Bronchial epithelial cell (primary cell): ENCODE measurements around the gene KDM1B. TPM values are rescaled to one million over a fixed set of nuclear protein-coding genes. Genes with fewer than 3 reads are reported as not detected.
"Not testable (repeated sequence)": the region's sequence is repeated elsewhere in the genome, so short reads cannot be mapped to it uniquely, and the experiment has no call there.

ENCODE experiments used
- DNase-seq: peaks from one replicate; pipeline ENCODE4 v3.0.0-alpha.2; 2010; ENCODE audit warnings: low read depth
- FAIRE-seq: peaks from 2 replicates; lab custom pipeline; 2011; peaks lifted over from hg19 to GRCh38; lab: Jason Lieb, UNC
- H3K27me3 ChIP-seq: 2 replicates; pipeline ENCODE4 v1.5.1; 2011; ENCODE audit warnings: low read length; ENCODE audit not compliant: control insufficient read depth, insufficient read depth
- H3K36me3 ChIP-seq: 2 replicates; pipeline ENCODE4 v1.5.1; 2011; ENCODE audit warnings: low read length; ENCODE audit not compliant: control insufficient read depth, insufficient read depth
- H3K4me3 ChIP-seq: 2 replicates; pipeline ENCODE4 v1.5.1; 2011; ENCODE audit warnings: mild to moderate bottlenecking, low read depth, low read length, control low read depth
- total RNA-seq: library from RNA; depleted of rRNA; stranded (reverse); fragments of >200 nt; gene quantifications from 2 replicates; pipeline ENCODE4 v1.2.1, GENCODE V29; 2014
- TF ChIP-seq, protein P1 (sequence below): IDR thresholded peaks from 2 replicates; pipeline ENCODE4 v1.5.1; 2011; ENCODE audit warnings: mild to moderate bottlenecking, moderate library complexity, low read length, control low read depth, inconsistent platforms; ENCODE audit not compliant: insufficient read depth, severe bottlenecking

Gene KDM1B
- total RNA-seq, 1 donor from 2014 or later = 21.1 TPM

DNA sequence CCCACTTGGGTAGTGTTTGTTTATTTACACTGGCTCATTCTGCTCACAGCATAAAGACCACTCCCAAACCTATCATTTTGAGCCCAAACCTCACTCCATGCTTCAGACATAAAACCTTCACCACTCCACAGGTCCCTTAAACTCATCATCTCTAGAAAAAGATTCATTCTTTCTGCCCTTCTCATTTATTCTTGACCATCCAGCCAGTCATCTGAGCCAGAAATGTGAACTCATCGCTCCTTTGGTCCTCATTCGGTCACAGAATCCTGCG, 12.7 kb upstream of the KDM1B start:
- Histone ChIP-seq H3K4me3 (no peak overlapping the region), H3K36me3 (peaks cover 11% of the 10 kb centered on the region), H3K27me3 (no peaks in the 10 kb centered on the region)
- DNase-seq (no peak), FAIRE-seq (no peak)
- TF ChIP-seq, protein P1, sequence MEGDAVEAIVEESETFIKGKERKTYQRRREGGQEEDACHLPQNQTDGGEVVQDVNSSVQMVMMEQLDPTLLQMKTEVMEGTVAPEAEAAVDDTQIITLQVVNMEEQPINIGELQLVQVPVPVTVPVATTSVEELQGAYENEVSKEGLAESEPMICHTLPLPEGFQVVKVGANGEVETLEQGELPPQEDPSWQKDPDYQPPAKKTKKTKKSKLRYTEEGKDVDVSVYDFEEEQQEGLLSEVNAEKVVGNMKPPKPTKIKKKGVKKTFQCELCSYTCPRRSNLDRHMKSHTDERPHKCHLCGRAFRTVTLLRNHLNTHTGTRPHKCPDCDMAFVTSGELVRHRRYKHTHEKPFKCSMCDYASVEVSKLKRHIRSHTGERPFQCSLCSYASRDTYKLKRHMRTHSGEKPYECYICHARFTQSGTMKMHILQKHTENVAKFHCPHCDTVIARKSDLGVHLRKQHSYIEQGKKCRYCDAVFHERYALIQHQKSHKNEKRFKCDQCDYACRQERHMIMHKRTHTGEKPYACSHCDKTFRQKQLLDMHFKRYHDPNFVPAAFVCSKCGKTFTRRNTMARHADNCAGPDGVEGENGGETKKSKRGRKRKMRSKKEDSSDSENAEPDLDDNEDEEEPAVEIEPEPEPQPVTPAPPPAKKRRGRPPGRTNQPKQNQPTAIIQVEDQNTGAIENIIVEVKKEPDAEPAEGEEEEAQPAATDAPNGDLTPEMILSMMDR = no peak

DNA sequence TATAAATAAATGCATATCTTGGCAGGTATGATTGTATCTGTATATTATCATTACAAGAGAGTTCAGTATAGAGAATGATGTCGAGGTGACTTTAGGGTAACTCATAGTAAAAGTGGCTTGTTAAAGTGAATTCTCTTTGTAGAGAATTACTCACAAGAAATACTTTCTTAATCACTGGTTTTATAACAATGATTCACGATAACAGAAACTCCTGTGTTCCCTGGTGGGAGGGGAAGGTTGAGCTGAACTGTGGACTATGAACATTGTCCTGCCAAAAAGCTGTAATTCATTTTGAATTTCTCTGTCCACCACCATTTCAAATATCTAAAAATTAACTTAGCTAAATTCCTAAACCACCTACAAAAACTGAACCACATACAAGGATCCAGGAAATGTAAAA, 8.1 kb upstream of the KDM1B start:
- TF ChIP-seq, protein P1 = no peak
- Histone ChIP-seq H3K36me3 (peaks cover 5% of the 10 kb centered on the region), H3K27me3 (no peaks in the 10 kb centered on the region), H3K4me3 (no peak overlapping the region)
- DNase-seq = peak; percentile 76
- no peak for FAIRE-seq

DNA sequence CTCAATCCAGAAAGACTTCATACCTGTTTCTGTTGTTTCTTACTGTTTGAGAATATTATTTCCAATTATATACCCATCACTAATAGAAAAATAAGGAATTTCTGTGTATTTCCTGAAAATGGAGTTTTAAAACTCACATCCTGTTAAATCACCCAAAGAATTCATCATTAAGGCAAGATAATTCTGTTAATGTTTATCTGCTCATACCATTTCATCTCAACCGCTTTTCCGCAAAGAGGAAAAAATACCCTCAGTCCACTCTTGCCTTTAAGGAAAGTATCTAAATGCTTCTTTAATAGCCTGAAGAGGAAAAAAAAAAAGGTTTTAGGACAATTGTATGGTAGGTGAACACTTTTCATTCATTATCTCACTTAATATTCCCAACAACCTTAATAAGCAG, 7.6 kb upstream of the KDM1B start:
- FAIRE-seq = no peak
- no peak overlapping the region for H3K4me3 ChIP-seq
- H3K27me3 ChIP-seq = no peaks in the 10 kb centered on the region
- TF ChIP-seq, protein P1 = no peak
- peaks cover 4% of the 10 kb centered on the region for H3K36me3 ChIP-seq
- DNase-seq = no peak

DNA sequence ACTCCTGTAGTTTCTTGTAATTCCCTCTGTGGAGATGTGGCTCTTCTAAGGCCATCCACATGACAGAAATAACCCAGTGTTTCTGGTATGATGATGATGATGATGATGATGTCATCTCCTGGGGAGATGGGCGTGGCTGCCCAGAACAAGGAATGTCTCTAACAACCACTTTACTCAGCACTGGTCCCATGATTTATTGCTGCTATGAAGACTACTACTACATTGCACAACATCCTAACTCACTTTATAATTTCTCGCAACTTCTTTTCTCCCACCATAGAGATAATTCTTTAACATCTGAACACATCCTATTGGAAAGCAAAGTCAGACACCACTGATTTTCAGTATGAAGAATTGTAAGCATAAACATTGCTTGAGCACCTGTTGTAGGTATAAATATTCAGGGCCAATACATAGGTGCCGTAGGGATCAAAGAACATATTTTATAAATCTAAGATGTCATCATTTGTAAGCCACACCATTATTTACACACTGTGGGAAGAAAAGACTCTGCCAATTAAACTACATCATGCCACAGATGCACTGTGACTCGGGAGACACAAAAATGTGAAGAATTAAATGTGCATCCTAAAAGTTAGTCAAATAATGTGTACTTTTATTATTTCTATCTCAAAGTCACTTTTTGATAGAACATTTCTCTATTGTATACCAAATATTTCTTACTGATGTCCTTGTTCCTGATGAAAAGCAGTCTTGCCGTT, 6.8 kb upstream of the KDM1B start:
- TF ChIP-seq, protein P1 = no peak
- Histone ChIP-seq H3K4me3 (no peak overlapping the region), H3K27me3 (no peaks in the 10 kb centered on the region), H3K36me3 (no peaks in the 10 kb centered on the region)
- FAIRE-seq (no peak), DNase-seq (peak; percentile 89)

DNA sequence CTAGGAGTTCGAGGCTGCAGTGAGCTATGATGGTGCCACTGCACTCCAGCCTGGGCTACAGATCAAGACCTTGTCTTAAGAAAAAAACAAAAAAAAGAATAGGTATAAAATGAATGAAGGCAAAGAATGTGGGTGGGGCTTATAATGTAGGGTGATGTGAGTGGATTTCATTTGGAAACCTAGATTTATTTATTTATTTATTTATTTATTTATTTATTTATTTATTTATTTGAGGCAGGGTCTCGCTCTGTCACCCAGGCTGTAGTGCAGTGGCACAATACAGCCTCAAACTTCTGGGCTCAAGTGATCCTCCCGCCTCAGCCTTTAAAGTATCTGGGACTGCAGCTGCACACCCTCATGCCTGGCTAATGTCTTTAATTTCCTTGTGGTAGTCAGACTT, 3.8 kb upstream of the KDM1B start:
- not testable (repeated sequence) for H3K4me3 ChIP-seq, H3K36me3 ChIP-seq, H3K27me3 ChIP-seq, DNase-seq, FAIRE-seq

DNA sequence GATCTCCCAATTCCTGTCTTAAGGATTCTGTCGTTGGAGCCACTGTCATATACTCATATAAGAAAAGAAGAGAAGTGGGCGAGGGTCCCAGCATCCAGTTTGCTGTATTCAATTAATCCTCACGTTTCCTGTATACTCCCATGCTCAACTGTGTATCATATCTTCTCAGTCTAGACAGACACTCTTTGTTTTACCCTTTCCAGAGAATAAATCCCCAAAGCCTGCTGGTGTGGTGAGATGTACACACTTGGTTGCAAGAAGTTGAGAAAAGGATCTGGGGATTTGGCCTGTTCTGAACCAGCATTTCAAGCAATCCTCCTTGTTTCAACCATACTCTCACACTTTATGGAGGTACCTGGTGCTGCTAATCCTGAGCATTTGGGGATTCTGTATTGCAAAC, 3.4 kb upstream of the KDM1B start:
- Histone ChIP-seq H3K36me3 (no peaks in the 10 kb centered on the region), H3K27me3 (no peaks in the 10 kb centered on the region), H3K4me3 (no peak overlapping the region)
- FAIRE-seq (no peak), DNase-seq (no peak)
- TF ChIP-seq, protein P1 = no peak
